SH-SY5Y (cell line): ENCODE measurements around the gene PAPPA.

ENCODE experiments used
- GATA2 ChIP-seq: IDR thresholded peaks from 2 replicates; pipeline ENCODE4 v1.6.1; 2011; ENCODE audit warnings: mild to moderate bottlenecking, low read depth, low read length
- GATA3 ChIP-seq: IDR thresholded peaks from 2 replicates; pipeline ENCODE4 v1.6.1; 2011; ENCODE audit warnings: low read depth, mild to moderate bottlenecking, low read length, moderate library complexity

- TF ChIP-seq GATA3 (no peak), GATA2 (no peak)
Measured at GRCh38 chr9:116144555-116144954, 9.0 kb upstream of the PAPPA start.
